AG10803 (cell line): ENCODE results near the gene CERK.

Source experiments
- DNase-seq: peaks from one replicate; pipeline ENCODE4 v3.0.0; 2010; ENCODE audit warnings: low read depth
- H3K4me3 ChIP-seq: 2 replicates; pipeline ENCODE4 v1.5.1; 2011; ENCODE audit warnings: mild to moderate bottlenecking, low read length, control low read depth
- TF ChIP-seq, protein P1 (sequence below): conservative IDR thresholded peaks from 2 replicates; pipeline ENCODE4 v1.5.1; 2011; ENCODE audit warnings: mild to moderate bottlenecking, low read length, control low read depth, inconsistent platforms

Gene CERK

DNA sequence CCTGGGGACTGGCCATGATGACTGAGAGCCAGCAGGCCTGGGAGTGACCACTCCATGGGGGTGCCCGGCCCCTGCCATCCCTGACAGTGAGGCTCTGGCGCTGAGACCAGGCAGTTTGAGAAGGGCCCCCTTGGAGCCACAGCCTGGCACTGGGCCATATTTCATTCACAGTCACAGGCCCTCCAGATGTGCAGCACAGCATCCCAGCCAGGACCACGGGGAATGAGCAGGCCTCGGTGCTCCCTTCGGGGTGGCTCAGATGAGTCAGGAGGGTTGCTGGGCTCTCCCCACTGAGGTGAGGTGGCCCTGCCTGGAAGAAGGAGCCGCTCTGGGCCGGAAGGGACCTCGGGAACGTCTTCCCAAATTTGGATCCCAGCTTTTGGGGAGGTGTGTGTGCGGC lies 64.8 kb downstream of the CERK start:
- DNase-seq = peak; percentile 45
- H3K4me3 ChIP-seq = no peak overlapping the region
- TF ChIP-seq, protein P1, sequence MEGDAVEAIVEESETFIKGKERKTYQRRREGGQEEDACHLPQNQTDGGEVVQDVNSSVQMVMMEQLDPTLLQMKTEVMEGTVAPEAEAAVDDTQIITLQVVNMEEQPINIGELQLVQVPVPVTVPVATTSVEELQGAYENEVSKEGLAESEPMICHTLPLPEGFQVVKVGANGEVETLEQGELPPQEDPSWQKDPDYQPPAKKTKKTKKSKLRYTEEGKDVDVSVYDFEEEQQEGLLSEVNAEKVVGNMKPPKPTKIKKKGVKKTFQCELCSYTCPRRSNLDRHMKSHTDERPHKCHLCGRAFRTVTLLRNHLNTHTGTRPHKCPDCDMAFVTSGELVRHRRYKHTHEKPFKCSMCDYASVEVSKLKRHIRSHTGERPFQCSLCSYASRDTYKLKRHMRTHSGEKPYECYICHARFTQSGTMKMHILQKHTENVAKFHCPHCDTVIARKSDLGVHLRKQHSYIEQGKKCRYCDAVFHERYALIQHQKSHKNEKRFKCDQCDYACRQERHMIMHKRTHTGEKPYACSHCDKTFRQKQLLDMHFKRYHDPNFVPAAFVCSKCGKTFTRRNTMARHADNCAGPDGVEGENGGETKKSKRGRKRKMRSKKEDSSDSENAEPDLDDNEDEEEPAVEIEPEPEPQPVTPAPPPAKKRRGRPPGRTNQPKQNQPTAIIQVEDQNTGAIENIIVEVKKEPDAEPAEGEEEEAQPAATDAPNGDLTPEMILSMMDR = no peak

DNA sequence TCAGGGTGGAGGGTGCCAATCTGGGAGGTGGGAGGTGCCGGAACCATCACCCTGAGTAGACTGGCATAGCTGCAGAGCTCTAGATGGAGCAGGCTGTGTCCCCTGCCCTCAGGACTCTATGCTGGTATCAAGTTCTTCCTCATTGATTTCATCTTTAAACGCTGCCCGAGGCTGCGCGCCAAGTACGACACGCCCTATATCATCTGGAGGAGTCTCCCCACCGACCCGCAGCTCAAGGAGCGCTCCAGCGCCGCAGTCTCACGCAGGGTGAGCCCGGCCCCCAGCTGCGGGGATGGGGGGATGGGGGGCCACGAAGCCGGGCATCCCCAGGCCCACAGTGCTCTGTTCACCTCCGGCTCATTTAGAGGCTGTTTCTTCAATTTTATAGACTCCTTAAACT lies 65.3 kb downstream of the CERK start:
- TF ChIP-seq, protein P1 = no peak
- H3K4me3 ChIP-seq = no peak overlapping the region
- DNase-seq = peak; percentile 22

DNA sequence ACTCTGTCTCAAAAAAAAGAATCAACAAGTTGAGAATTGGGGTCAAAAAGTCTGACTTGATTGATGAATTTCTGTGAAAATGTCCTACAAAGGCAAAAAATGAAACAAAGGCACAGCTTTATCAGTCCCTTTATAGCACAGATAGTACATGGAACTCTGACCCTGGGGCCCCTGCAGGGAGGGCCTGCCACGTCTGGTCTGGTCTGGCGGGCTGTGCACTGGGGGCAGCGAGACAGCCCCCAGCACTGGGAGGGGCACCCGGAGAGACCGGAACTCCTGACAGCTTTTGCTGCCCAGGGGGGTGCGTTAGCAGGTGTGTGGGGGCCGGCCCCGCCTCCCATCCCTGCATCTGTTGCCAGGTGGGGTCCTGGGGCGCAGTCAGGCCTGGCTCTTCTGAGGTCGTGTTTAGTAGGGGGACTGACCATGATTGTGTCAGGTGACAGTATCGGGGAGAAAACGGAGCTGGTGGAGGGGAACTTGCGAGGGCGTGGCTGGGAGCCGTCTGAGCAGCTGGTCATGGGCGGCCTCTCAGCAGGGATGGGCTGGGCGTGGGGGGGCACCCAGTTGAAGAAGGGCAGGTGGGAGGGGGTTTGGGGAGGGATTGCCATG lies 66.1 kb downstream of the CERK start:
- no peak overlapping the region for H3K4me3 ChIP-seq
- DNase-seq = no peak
- TF ChIP-seq, protein P1 = no peak

DNA sequence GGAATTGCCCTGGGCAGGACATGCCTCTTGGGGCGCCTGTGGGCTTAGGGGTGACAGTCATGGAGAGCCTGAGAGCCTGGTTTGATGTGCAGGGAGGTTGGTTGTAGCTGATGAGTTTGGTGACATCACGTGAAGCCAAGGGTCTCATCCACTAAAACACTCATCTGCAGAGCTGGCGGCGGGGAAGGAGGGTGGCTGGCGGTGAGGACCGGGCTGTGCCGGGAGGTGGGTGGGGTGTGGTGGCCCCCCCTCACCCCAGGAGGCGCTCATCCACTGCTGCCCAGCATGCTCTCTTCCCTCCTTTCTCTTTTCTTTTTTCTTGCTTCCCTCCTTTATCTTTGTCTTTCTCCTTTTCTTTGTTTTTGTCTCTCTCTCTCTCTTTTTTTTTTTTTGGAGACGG lies 68.9 kb downstream of the CERK start:
- H3K4me3 ChIP-seq = no peak overlapping the region
- TF ChIP-seq, protein P1 = no peak
- no peak for DNase-seq

DNA sequence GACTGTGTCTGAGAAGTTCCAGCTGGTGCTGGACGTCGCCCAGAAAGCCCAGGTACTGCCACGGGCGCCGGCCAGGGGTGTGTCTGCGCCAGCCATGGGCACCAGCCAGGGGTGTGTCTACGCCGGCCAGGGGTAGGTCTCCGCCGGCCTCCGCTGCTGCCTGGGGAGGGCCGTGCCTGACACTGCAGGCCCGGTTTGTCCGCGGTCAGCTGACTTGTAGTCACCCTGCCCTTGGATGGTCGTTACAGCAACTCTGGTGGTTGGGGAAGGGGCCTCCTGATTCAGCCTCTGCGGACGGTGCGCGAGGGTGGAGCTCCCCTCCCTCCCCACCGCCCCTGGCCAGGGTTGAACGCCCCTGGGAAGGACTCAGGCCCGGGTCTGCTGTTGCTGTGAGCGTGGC lies 69.9 kb downstream of the CERK start:
- DNase-seq = no peak
- TF ChIP-seq, protein P1 = no peak
- H3K4me3 ChIP-seq = no peak overlapping the region

DNA sequence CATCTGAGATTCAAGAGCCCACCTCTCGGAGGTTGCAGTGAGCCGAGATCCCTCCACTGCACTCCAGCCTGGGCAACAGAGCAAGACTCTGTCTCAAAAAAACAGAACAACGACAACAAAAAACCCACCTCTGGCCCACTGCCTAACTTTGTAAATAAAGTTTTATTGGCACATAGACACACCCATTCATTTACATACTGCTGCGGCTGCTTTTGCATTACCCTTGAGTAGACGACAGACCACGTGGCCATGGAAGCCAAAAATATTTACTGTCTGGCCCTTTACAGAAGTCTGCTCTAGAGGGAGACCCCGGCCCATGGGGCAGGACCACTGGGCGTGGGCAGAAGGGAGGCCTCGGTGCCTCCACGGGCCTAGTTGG lies 70.8 kb downstream of the CERK start:
- TF ChIP-seq, protein P1 = no peak
- DNase-seq = no peak
- no peak overlapping the region for H3K4me3 ChIP-seq

DNA sequence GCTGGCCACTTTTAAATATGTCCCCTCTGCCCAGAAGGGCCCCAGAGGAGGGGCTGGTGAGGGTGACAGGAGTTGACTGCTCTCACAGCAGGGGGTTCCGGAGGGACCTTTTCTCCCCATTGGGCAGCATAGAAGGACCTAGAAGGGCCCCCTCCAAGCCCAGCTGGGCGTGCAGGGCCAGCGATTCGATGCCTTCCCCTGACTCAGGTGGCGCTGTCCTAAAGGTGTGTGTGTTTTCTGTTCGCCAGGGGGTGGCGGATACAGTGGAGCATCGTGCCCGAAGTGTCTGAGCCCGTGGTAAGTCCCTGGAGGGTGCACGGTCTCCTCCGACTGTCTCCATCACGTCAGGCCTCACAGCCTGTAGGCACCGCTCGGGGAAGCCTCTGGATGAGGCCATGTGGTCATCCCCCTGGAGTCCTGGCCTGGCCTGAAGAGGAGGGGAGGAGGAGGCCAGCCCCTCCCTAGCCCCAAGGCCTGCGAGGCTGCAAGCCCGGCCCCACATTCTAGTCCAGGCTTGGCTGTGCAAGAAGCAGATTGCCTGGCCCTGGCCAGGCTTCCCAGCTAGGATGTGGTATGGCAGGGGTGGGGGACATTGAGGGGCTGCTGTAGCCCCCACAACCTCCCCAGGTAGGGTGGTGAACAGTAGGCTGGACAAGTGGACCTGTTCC lies 71.3 kb downstream of the CERK start:
- no peak overlapping the region for H3K4me3 ChIP-seq
- DNase-seq = no peak
- TF ChIP-seq, protein P1 = no peak
